Neuronal stem cell (in vitro differentiated cells): ENCODE data around the gene TRIM37.
"Not testable (repeated sequence)": the region's sequence is repeated elsewhere in the genome, so short reads cannot be mapped to it uniquely, and the experiment has no call there.

Experiments
- DNase-seq: peaks from one replicate; pipeline ENCODE4 v3.0.0-alpha.2; 2013; ENCODE audit warnings: low spot score
- H2AFZ ChIP-seq: one replicate; pipeline ENCODE4 v1.6.1; 2013; ENCODE audit warnings: mild to moderate bottlenecking, low read length, inconsistent platforms
- H2AK5ac ChIP-seq: 2 replicates; pipeline ENCODE4 v1.6.1; 2013; ENCODE audit warnings: low read depth, mild to moderate bottlenecking, inconsistent platforms, low read length, moderate library complexity, mixed read lengths
- H2BK120ac ChIP-seq: 2 replicates; pipeline ENCODE4 v1.6.1; 2013; ENCODE audit warnings: low read depth, mild to moderate bottlenecking, inconsistent platforms, low read length, moderate library complexity, mixed read lengths
- H2BK12ac ChIP-seq: one replicate; pipeline ENCODE4 v1.6.1; 2013; ENCODE audit warnings: low read length, inconsistent platforms
- H2BK15ac ChIP-seq: 2 replicates; pipeline ENCODE4 v1.6.1; 2013; ENCODE audit warnings: mild to moderate bottlenecking, low read length, inconsistent platforms, mixed read lengths
- H2BK5ac ChIP-seq: one replicate; pipeline ENCODE4 v1.6.1; 2013; ENCODE audit warnings: inconsistent platforms, mild to moderate bottlenecking, low read length, moderate library complexity
- H3K14ac ChIP-seq: one replicate; pipeline ENCODE4 v1.6.1; 2013; ENCODE audit warnings: low read length, inconsistent platforms
- H3K18ac ChIP-seq: 2 replicates; pipeline ENCODE4 v1.6.1; 2013; ENCODE audit warnings: low read length, inconsistent platforms
- H3K23ac ChIP-seq: 2 replicates; pipeline ENCODE4 v1.6.1; 2013; ENCODE audit warnings: low read depth, mild to moderate bottlenecking, mixed read lengths, low read length, inconsistent platforms; ENCODE audit not compliant: poor library complexity
- H3K27ac ChIP-seq: replicated peaks from 3 replicates; pipeline ENCODE4 v1.5.1; 2013; ENCODE audit warnings: low read length, inconsistent platforms
- H3K27me3 ChIP-seq, 3 experiments: 2 replicates each; pipeline ENCODE4 v1.6.1; 2013; ENCODE audit warnings: low read length in 3 of 3, mild to moderate bottlenecking in 2 of 3, inconsistent platforms in 1 of 3, low read depth in 1 of 3, mixed read lengths in 1 of 3, moderate library complexity in 1 of 3; ENCODE audit not compliant: control insufficient read depth in 3 of 3, insufficient read depth in 3 of 3
- H3K36me3 ChIP-seq, 2 donors: replicated peaks in 1 of 2; 2 replicates each; pipeline ENCODE4 v1.6.1; 2013; ENCODE audit warnings: low read length in 2 of 2; ENCODE audit not compliant: control insufficient read depth in 2 of 2, insufficient read depth in 2 of 2
- H3K4ac ChIP-seq: 2 replicates; pipeline ENCODE4 v1.6.1; 2013; ENCODE audit warnings: inconsistent platforms, mild to moderate bottlenecking, low read length, moderate library complexity
- H3K4me1 ChIP-seq, 2 donors: 1 replicate in 1 of 2; 2 replicates in 1 of 2; pipeline ENCODE4 v1.6.1; 2013; ENCODE audit warnings: low read length in 2 of 2, low read depth in 1 of 2; ENCODE audit not compliant: control insufficient read depth in 2 of 2, insufficient read depth in 1 of 2
- H3K4me2 ChIP-seq: one replicate; pipeline ENCODE4 v1.6.1; 2013; ENCODE audit warnings: mild to moderate bottlenecking, low read length, inconsistent platforms; ENCODE audit not compliant: insufficient read depth, poor library complexity, severe bottlenecking
- H3K4me3 ChIP-seq, 2 donors: 2 replicates each; pipeline ENCODE4 v1.5.1; 2013; ENCODE audit warnings: low read length in 2 of 2, mild to moderate bottlenecking in 2 of 2, inconsistent platforms in 1 of 2, moderate library complexity in 1 of 2
- H3K79me1 ChIP-seq: one replicate; pipeline ENCODE4 v1.6.1; 2013; ENCODE audit warnings: low read depth, mild to moderate bottlenecking, inconsistent platforms, low read length, moderate library complexity
- H3K9ac ChIP-seq: one replicate; pipeline ENCODE4 v1.6.1; 2013; ENCODE audit warnings: mild to moderate bottlenecking, low read depth, low read length, inconsistent platforms; ENCODE audit not compliant: poor library complexity
- H3K9me3 ChIP-seq, 2 donors: replicated peaks in 1 of 2; 2 replicates each; pipeline versions ENCODE3 to v1.6.1; 2013; ENCODE audit warnings: low read length in 2 of 2, mild to moderate bottlenecking in 2 of 2, inconsistent platforms in 1 of 2, low read depth in 1 of 2, mixed read lengths in 1 of 2, moderate library complexity in 1 of 2; ENCODE audit not compliant: control insufficient read depth in 2 of 2, insufficient read depth in 1 of 2
- H4K8ac ChIP-seq: one replicate; pipeline ENCODE4 v1.6.1; 2013; ENCODE audit warnings: low read depth, mild to moderate bottlenecking, inconsistent platforms, low read length, moderate library complexity
- H4K91ac ChIP-seq: one replicate; pipeline ENCODE4 v1.6.1; 2013; ENCODE audit warnings: low read length, low read depth, mild to moderate bottlenecking, inconsistent platforms; ENCODE audit not compliant: poor library complexity
- WGBS, 2 donors: extraction: QIAGEN DNeasy Blood & Tissue Kit; methylation state at CpG; one replicate each; pipeline ENCODE4 v1.1.7; 2013; ENCODE audit warnings: missing lambda C conversion rate in 2 of 2, mixed read lengths in 1 of 2; ENCODE audit not compliant: insufficient read length in 2 of 2, insufficient replicate concordance in 1 of 2; ENCODE audit errors: extremely low coverage in 2 of 2; 5-methylcytosine and 5-hydroxymethylcytosine counted together

TRIM37 gene

DNA sequence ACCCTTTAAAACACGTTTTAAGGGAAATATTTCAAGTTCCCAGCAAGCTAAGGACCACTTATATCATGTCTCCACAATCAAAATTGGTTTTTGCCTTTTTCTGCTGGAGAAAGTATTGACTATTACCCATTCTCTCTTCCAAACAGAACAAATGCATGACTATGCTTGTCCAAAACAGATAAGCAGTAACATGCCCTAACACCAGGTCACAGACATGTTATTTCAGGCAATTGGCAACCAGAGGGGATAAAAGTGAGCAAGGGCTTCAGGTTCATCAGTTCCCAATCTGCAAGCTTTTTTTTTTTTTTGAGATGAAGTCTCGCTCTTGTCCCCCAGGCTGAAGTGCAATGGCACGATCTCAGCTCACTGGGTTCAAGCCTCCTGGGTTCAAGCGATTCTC is 33.3 kb upstream of the TRIM37 start:
- H3K14ac ChIP-seq: no peak overlapping the region
- H3K27me3 ChIP-seq: no peaks in the 10 kb centered on the region
- H2BK15ac ChIP-seq: no peak overlapping the region
- H4K8ac ChIP-seq: no peak overlapping the region
- H3K27ac ChIP-seq: no peak overlapping the region
- peaks cover 3 to 76% of the 10 kb centered on the region in 2 donors for H3K36me3 ChIP-seq
- no CpG with 5 or more reads among the region's 4 CpGs for WGBS, 2 donors
- no peak overlapping the region for H2BK120ac ChIP-seq
- no peak overlapping the region for H3K4me2 ChIP-seq
- peaks cover 5% of the 10 kb centered on the region for H3K79me1 ChIP-seq
- H3K9me3 ChIP-seq: peaks cover 2 to 5% of the 10 kb centered on the region in 2 donors
- no peak overlapping the region for H3K9ac ChIP-seq
- H3K4ac ChIP-seq: no peak overlapping the region
- H3K18ac ChIP-seq: no peak overlapping the region
- no peak overlapping the region for H2AFZ ChIP-seq
- H3K4me1 ChIP-seq: no peaks in the 10 kb centered on the region
- DNase-seq: no peak
- H2BK5ac ChIP-seq: no peak overlapping the region
- no peak overlapping the region for H3K4me3 ChIP-seq
- H4K91ac ChIP-seq: no peak overlapping the region
- no peak overlapping the region for H3K23ac ChIP-seq
- no peak overlapping the region for H2AK5ac ChIP-seq
- H2BK12ac ChIP-seq: no peak overlapping the region

DNA sequence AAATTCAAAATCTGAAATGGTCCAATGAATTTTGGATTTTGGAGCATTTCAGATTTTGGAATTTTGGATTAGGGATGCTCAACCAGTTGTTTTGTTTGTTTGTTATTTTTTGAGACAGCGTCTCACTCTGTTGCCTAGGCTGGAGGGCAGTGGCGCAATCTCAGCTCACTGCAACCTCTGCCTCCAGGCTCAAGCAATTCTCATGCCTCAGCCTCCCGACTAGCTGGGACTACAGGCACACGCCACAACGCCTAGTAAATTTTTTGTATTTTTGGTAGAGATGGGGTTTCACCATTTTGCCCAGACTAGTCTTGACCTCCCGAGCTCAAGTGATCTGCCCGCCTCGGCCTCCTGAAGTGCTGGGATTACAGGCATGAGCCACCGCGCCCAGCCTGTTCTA is 31.7 kb upstream of the TRIM37 start:
- H3K27me3 ChIP-seq, H3K27ac ChIP-seq, H2AK5ac ChIP-seq, H3K23ac ChIP-seq, H3K14ac ChIP-seq, H2BK120ac ChIP-seq, H2BK15ac ChIP-seq, H4K8ac ChIP-seq, H2BK12ac ChIP-seq, H2AFZ ChIP-seq, H3K9ac ChIP-seq, H3K9me3 ChIP-seq, H3K4ac ChIP-seq, DNase-seq, H3K4me1 ChIP-seq, H3K4me3 ChIP-seq, H3K4me2 ChIP-seq, H2BK5ac ChIP-seq, H4K91ac ChIP-seq, H3K79me1 ChIP-seq, H3K18ac ChIP-seq: not testable (repeated sequence)
- peaks cover 3 to 75% of the 10 kb centered on the region in 2 donors for H3K36me3 ChIP-seq
- WGBS, 2 donors: no CpG with 5 or more reads among the region's 10 CpGs

- Histone ChIP-seq H2AK5ac (no peak overlapping the region), H2BK15ac (no peak overlapping the region), H3K14ac (no peak overlapping the region), H3K36me3 (peaks cover 5 to 91% of the 10 kb centered on the region in 2 donors), H3K18ac (no peak overlapping the region), H3K4me2 (no peak overlapping the region), H2BK120ac (no peak overlapping the region), H3K9me3 (peaks cover 0 to 3% of the 10 kb centered on the region in 2 donors), H3K4me3 (no peak overlapping the region), H3K4ac (no peak overlapping the region), H4K91ac (no peak overlapping the region), H3K27ac (no peak overlapping the region), H3K4me1 (no peaks in the 10 kb centered on the region), H2BK12ac (no peak overlapping the region), H2AFZ (no peak overlapping the region), H3K23ac (no peak overlapping the region), H4K8ac (no peak overlapping the region), H3K27me3 (no peaks in the 10 kb centered on the region), H3K9ac (no peak overlapping the region), H3K79me1 (peaks cover 6% of the 10 kb centered on the region), H2BK5ac (no peak overlapping the region)
- no peak for DNase-seq
- WGBS, 2 donors: no CpG with 5 or more reads among the region's 1 CpG
Measured at GRCh38 chr17:59131131-59131530, 24.5 kb upstream of the TRIM37 start.

GRCh38 chr17:59129814-59130213 is 23.1 kb upstream of the TRIM37 start:
- no peak for DNase-seq
- H4K8ac ChIP-seq: no peak overlapping the region
- H2AFZ ChIP-seq: no peak overlapping the region
- H3K4me2 ChIP-seq: no peak overlapping the region
- H3K4ac ChIP-seq: no peak overlapping the region
- H3K4me3 ChIP-seq: no peak overlapping the region
- peaks cover 5 to 93% of the 10 kb centered on the region in 2 donors for H3K36me3 ChIP-seq
- H3K4me1 ChIP-seq: no peaks in the 10 kb centered on the region
- H2BK12ac ChIP-seq: no peak overlapping the region
- no peak overlapping the region for H2BK120ac ChIP-seq
- H2BK15ac ChIP-seq: no peak overlapping the region
- no peak overlapping the region for H3K9ac ChIP-seq
- H4K91ac ChIP-seq: no peak overlapping the region
- H2AK5ac ChIP-seq: no peak overlapping the region
- H3K9me3 ChIP-seq: peaks cover 0 to 4% of the 10 kb centered on the region in 2 donors
- no peak overlapping the region for H3K23ac ChIP-seq
- H3K27ac ChIP-seq: no peak overlapping the region
- no CpG with 5 or more reads among the region's 2 CpGs for WGBS, 2 donors
- H3K79me1 ChIP-seq: peaks cover 6% of the 10 kb centered on the region
- no peak overlapping the region for H2BK5ac ChIP-seq
- H3K18ac ChIP-seq: no peak overlapping the region
- H3K14ac ChIP-seq: no peak overlapping the region
- H3K27me3 ChIP-seq: no peaks in the 10 kb centered on the region
